Endothelial cell of umbilical vein (primary cell): ENCODE measurements around the gene ERI2. TPM values are rescaled to one million over a fixed set of nuclear protein-coding genes. Genes with fewer than 3 reads are reported as not detected.

ENCODE experiments used
- BruUV-seq: library from RNA; stranded (reverse); fragments of 400-500 nt; replicated peaks from 2 replicates; lab custom pipeline; 2021; lab: Mats Ljungman, UMichigan
- CTCF ChIA-PET: fragments of 300-600, 350-600 bp; sonication (Branson Sonifier 250); formaldehyde crosslinking; loops from one replicate; lab custom pipeline; 2021; ENCODE audit warnings: antibody characterized with exemption, inconsistent platforms; lab: Charles Lee
- POLR2A ChIA-PET: fragments of 300-600, 350-600 bp; sonication (Branson Sonifier 250); formaldehyde crosslinking; loops from one replicate; lab custom pipeline; 2021; ENCODE audit warnings: antibody characterized with exemption, inconsistent platforms; lab: Charles Lee
- DNase-seq: peaks from one replicate; pipeline ENCODE4 v3.0.0-alpha.2; 2011; ENCODE audit warnings: low read depth, low spot score
- FAIRE-seq: peaks from 2 replicates; lab custom pipeline; 2011; peaks lifted over from hg19 to GRCh38; lab: Jason Lieb, UNC
- H2AFZ ChIP-seq: 2 replicates; pipeline ENCODE4 v1.6.0; 2012; ENCODE audit warnings: low read depth, low read length, control low read depth, inconsistent platforms
- H3K27ac ChIP-seq: 2 replicates; pipeline ENCODE4 v1.5.1; 2011; ENCODE audit warnings: low read depth, mild to moderate bottlenecking, control low read depth, low read length, moderate library complexity; ENCODE audit not compliant: insufficient read depth
- H3K27me3 ChIP-seq, 2 experiments: 2 replicates each; pipeline versions ENCODE4 v1.6.0 to v1.6.1; 2011; ENCODE audit warnings: low read length in 2 of 2, mixed read lengths in 1 of 2; ENCODE audit not compliant: control insufficient read depth in 2 of 2, insufficient read depth in 2 of 2
- H3K36me3 ChIP-seq, 2 experiments: 2 replicates in 1 of 2; 3 replicates in 1 of 2; pipeline ENCODE4 v1.5.1; 2011; ENCODE audit warnings: low read length in 2 of 2, mild to moderate bottlenecking in 1 of 2, moderate library complexity in 1 of 2; ENCODE audit not compliant: control insufficient read depth in 2 of 2, insufficient read depth in 2 of 2; ENCODE audit errors: extremely low read depth in 1 of 2
- H3K4me1 ChIP-seq: 3 replicates; pipeline ENCODE4 v1.5.1; 2011; ENCODE audit warnings: mild to moderate bottlenecking, low read length; ENCODE audit not compliant: control insufficient read depth, insufficient read depth; ENCODE audit errors: extremely low read depth
- H3K4me2 ChIP-seq: 2 replicates; pipeline ENCODE4 v1.6.1; 2011; ENCODE audit warnings: low read length, control low read depth, mixed read lengths; ENCODE audit not compliant: insufficient read depth
- H3K4me3 ChIP-seq, 3 experiments: fragments of 200-600 bp in 1 of 3; sonication (generic), shearing (Covaris generic) in 1 of 3; replicated peaks in 1 of 3; 2 replicates each; pipeline ENCODE4 v1.5.1; 2011 to 2016; ENCODE audit warnings: control low read depth in 3 of 3, low read length in 3 of 3, mild to moderate bottlenecking in 2 of 3, inconsistent platforms in 1 of 3, low read depth in 1 of 3, moderate library complexity in 1 of 3; ENCODE audit not compliant: insufficient read depth in 1 of 3
- H3K79me2 ChIP-seq: 2 replicates; pipeline ENCODE4 v1.6.0; 2012; ENCODE audit warnings: low read length, inconsistent platforms; ENCODE audit not compliant: control insufficient read depth, insufficient read depth
- H3K9ac ChIP-seq: replicated peaks from 2 replicates; pipeline ENCODE3; 2011; ENCODE audit warnings: low read length, control low read depth; ENCODE audit not compliant: insufficient read depth; ENCODE audit errors: extremely low read depth
- H3K9me1 ChIP-seq: replicated peaks from 3 replicates; pipeline ENCODE4 v1.6.0; 2011; ENCODE audit warnings: mild to moderate bottlenecking, low read length; ENCODE audit not compliant: control insufficient read depth, insufficient read depth; ENCODE audit errors: extremely low read depth
- H3K9me3 ChIP-seq: replicated peaks from 2 replicates; pipeline ENCODE4 v1.5.1; 2012; ENCODE audit warnings: low read length, inconsistent platforms; ENCODE audit not compliant: control insufficient read depth, insufficient read depth
- H4K20me1 ChIP-seq: replicated peaks from 2 replicates; pipeline ENCODE3; 2011; ENCODE audit warnings: mild to moderate bottlenecking, low read length; ENCODE audit not compliant: control insufficient read depth, insufficient read depth; ENCODE audit errors: extremely low read depth
- EZH2 ChIP-seq: IDR thresholded peaks from 2 replicates; pipeline ENCODE4 v1.6.1; 2012; ENCODE audit warnings: borderline replicate concordance, low read depth, mild to moderate bottlenecking, moderate library complexity, low read length, inconsistent platforms; ENCODE audit not compliant: severe bottlenecking
- FOS ChIP-seq: IDR thresholded peaks from 2 replicates; pipeline ENCODE4 v1.6.1; 2011; ENCODE audit warnings: mild to moderate bottlenecking, low read length, moderate library complexity, borderline replicate concordance; ENCODE audit not compliant: insufficient read depth
- GATA2 ChIP-seq: IDR thresholded peaks from 2 replicates; pipeline ENCODE4 v1.7.0; 2011; ENCODE audit warnings: low read depth, mild to moderate bottlenecking, moderate library complexity, mixed read lengths, low read length; ENCODE audit not compliant: insufficient read length, insufficient read depth
- JUN ChIP-seq: IDR thresholded peaks from 2 replicates; pipeline ENCODE4 v1.6.1; 2011; ENCODE audit warnings: borderline replicate concordance, low read depth; ENCODE audit not compliant: insufficient read length, insufficient read depth
- MAX ChIP-seq: IDR thresholded peaks from 2 replicates; pipeline ENCODE4 v1.6.1; 2011; ENCODE audit not compliant: insufficient read depth, insufficient read length
- MYC ChIP-seq: IDR thresholded peaks from one replicate; pipeline ENCODE4 v1.6.1; 2011; ENCODE audit warnings: mild to moderate bottlenecking, low read depth, low read length
- POLR2A ChIP-seq: IDR thresholded peaks from 2 replicates; pipeline ENCODE4 v1.6.1; 2012; ENCODE audit warnings: low read depth, mild to moderate bottlenecking, control low read depth, low read length
- POLR2AphosphoS5 ChIP-seq: IDR thresholded peaks from 2 replicates; pipeline ENCODE4 v1.6.1; 2012; ENCODE audit warnings: low read depth, mild to moderate bottlenecking, control low read depth, low read length, moderate library complexity; ENCODE audit not compliant: insufficient read depth
- dilution Hi-C: fragments of 300-500 bp; cut with MboI; formaldehyde crosslinking; loops from one replicate; pipeline ENCODE4 v1.15.0; 2019; ENCODE audit warnings: low sequenced_read_pairs; ENCODE audit not compliant: extremely low pct_ligation_motif_present
- intact Hi-C: fragments of 100-400 bp; cut with micrococcal nuclease; formaldehyde crosslinking; loops from one replicate; pipeline ENCODE4 v1.10.0; 2022
- polyA plus RNA-seq, 4 experiments: library from polyadenylated mRNA; depleted of rRNA in 3 of 4; stranded (reverse) in 3 of 4; unstranded in 1 of 4; fragments of >200 nt; gene quantifications; 2 replicates each; pipeline versions ENCODE4 v1.2.1 to v1.2.3, GENCODE V29; 2011 to 2012; ENCODE audit warnings: missing spikeins in 1 of 4
- total RNA-seq: library from RNA; stranded (reverse); gene quantifications from 2 replicates; pipeline ENCODE4 v1.2.3, GENCODE V29; 2021
- TF ChIP-seq, protein P1 (sequence below), 2 donors: IDR thresholded peaks; 1 replicate in 1 of 2; 2 replicates in 1 of 2; pipeline ENCODE4 v1.5.1; 2011; ENCODE audit warnings: low read length in 2 of 2, mild to moderate bottlenecking in 2 of 2, moderate library complexity in 2 of 2, control low read depth in 1 of 2, inconsistent platforms in 1 of 2, low read depth in 1 of 2; ENCODE audit not compliant: insufficient read depth in 1 of 2; ENCODE audit errors: extremely low read depth in 1 of 2

ERI2 gene
- total and polyA plus RNA-seq, 2 donors (not counting 3 experiments of a cell fraction or from before 2014, with no cell fraction given): 6.6 to 8.9 TPM

DNA sequence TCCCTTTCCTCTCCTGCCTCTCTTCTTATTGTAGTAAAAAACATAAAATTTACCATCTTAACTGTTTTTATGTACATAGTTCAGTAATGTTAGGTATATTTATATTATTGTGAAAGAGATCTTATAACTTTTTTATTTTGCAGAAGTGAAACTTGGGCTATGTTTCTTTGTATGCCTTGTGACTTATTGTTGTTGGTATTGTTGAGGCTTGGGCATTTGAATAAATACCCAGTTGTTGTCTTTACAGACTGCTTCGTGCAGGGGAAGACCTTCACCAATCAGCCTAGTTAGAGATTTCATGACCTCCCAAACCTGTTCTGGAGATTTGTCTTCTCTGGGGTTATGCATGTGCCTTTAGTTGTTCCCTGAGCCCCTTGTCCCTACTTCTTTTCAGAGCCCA lies 32.0 kb upstream of the ERI2 start:
- Histone ChIP-seq H4K20me1 (no peaks in the 10 kb centered on the region), H3K4me2 (no peak overlapping the region), H3K27me3 (no peaks in the 10 kb centered on the region), H3K9me3 (no peaks in the 10 kb centered on the region), H2AFZ (no peak overlapping the region), H3K4me1 (no peaks in the 10 kb centered on the region), H3K4me3 (no peak overlapping the region), H3K27ac (no peak overlapping the region), H3K9ac (no peak overlapping the region), H3K36me3 (peaks cover 0 to 6% of the 10 kb centered on the region in 2 experiments), H3K79me2 (no peaks in the 10 kb centered on the region), H3K9me1 (no peaks in the 10 kb centered on the region)
- intact Hi-C loops: no loop called here
- BruUV-seq: no TSS peak
- TF ChIP-seq MAX (no peak), POLR2AphosphoS5 (no peak)
- dilution Hi-C loops: no loop called here
- DNase-seq: no peak
- no peak for FAIRE-seq
- CTCF ChIA-PET: interaction anchor here (1.1 kb wide), 1 partner anchor 23 kb away, joined by 3 read pairs; no protein-coding TSS in a partner anchor
- POLR2A ChIA-PET: no interaction called here

DNA sequence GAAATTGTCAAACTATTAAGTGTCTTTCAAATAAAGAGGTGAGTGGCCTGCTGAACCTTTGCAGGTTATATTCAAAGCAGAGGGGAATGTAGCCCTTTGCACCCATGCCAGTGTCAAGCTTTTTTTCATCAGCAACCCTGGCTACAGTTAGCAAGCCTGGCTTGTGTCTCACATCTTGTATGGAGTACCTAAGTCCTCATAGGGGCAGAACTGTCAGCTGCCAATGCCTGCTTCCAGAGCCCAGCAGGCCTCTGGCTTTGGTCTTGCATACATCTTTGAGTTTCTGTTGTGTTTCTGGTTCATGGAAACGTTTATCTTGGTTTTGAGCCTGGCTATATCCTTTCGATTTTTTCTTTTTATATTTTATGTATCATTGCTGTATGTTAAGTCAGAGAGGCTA lies 26.8 kb upstream of the ERI2 start:
- DNase-seq: no peak

More for the DNA sequence above, 26.8 kb upstream of the ERI2 start:
- Histone ChIP-seq H3K9me3 (no peaks in the 10 kb centered on the region), H3K4me3 (no peak overlapping the region), H3K27ac (no peak overlapping the region), H3K79me2 (no peaks in the 10 kb centered on the region), H3K27me3 (no peaks in the 10 kb centered on the region), H3K9me1 (no peaks in the 10 kb centered on the region), H2AFZ (no peak overlapping the region), H4K20me1 (no peaks in the 10 kb centered on the region), H3K9ac (no peak overlapping the region), H3K4me1 (no peaks in the 10 kb centered on the region), H3K4me2 (no peak overlapping the region), H3K36me3 (peaks cover 0 to 7% of the 10 kb centered on the region in 2 experiments)
- POLR2A ChIA-PET: no interaction called here
- BruUV-seq: no TSS peak
- TF ChIP-seq GATA2: no peak
- no peak for TF ChIP-seq MAX
- TF ChIP-seq MYC: no peak
- no peak for TF ChIP-seq POLR2A
- TF ChIP-seq JUN: no peak
- TF ChIP-seq EZH2: no peak
- TF ChIP-seq, protein P1, sequence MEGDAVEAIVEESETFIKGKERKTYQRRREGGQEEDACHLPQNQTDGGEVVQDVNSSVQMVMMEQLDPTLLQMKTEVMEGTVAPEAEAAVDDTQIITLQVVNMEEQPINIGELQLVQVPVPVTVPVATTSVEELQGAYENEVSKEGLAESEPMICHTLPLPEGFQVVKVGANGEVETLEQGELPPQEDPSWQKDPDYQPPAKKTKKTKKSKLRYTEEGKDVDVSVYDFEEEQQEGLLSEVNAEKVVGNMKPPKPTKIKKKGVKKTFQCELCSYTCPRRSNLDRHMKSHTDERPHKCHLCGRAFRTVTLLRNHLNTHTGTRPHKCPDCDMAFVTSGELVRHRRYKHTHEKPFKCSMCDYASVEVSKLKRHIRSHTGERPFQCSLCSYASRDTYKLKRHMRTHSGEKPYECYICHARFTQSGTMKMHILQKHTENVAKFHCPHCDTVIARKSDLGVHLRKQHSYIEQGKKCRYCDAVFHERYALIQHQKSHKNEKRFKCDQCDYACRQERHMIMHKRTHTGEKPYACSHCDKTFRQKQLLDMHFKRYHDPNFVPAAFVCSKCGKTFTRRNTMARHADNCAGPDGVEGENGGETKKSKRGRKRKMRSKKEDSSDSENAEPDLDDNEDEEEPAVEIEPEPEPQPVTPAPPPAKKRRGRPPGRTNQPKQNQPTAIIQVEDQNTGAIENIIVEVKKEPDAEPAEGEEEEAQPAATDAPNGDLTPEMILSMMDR (IDR thresholded peaks at IDR 0.05; ENCODE audit: extremely low read depth in 1 of 2, insufficient read depth in 1 of 2, low read depth in 1 of 2, low read length in 2 of 2): no peak
- TF ChIP-seq FOS: no peak
- TF ChIP-seq POLR2AphosphoS5: no peak
- dilution Hi-C loops: no loop called here
- intact Hi-C loops: no loop called here
- no peak for FAIRE-seq
- CTCF ChIA-PET: interaction anchor here (0.9 kb wide), 1 partner anchor 10 kb away, joined by 4 read pairs; no protein-coding TSS in a partner anchor
